Pons (tissue), 1 donor: Measurements from ENCODE around the gene LSP1.
"Not testable (repeated sequence)": the region's sequence is repeated elsewhere in the genome, so short reads cannot be mapped to it uniquely, and the experiment has no call there.

Source experiments
- DNase-seq: peaks from one replicate; pipeline ENCODE4 v3.0.0-alpha.2; 2016; ENCODE audit warnings: low spot score

The LSP1 gene

DNA sequence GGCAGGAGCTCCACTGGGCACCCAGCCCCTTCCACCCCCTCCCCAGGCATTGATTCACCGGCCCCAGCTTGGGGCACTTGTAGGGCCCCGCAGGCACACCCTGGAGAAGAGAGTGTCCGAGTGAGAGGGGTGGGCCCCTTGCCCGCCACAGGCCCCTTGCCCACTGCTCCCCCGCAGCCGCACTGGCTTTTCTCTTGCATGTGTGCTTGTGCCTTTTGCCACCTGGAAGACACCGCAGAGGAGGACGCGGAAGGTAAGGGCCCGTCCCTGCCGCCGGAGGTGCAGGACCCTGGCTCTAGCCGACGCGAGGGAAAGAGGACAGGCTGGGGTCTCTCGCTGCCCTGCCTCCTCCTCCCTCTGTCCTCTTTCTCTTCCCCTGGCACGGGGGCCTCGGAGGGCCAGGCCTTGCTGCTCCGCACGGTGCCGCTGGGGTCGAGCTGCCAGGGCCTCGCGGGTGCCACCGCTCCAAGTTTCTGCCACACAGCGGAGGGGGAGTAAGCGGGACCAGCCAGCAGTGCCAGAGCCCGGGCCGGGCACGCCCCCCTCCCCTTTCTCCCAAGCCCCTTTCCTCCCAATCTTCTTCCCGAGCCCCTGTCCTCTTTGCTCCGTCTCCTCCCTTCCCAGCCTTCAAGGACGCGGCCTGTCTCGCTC lies 76.1 kb downstream of the LSP1 start:
- no peak for DNase-seq

DNA sequence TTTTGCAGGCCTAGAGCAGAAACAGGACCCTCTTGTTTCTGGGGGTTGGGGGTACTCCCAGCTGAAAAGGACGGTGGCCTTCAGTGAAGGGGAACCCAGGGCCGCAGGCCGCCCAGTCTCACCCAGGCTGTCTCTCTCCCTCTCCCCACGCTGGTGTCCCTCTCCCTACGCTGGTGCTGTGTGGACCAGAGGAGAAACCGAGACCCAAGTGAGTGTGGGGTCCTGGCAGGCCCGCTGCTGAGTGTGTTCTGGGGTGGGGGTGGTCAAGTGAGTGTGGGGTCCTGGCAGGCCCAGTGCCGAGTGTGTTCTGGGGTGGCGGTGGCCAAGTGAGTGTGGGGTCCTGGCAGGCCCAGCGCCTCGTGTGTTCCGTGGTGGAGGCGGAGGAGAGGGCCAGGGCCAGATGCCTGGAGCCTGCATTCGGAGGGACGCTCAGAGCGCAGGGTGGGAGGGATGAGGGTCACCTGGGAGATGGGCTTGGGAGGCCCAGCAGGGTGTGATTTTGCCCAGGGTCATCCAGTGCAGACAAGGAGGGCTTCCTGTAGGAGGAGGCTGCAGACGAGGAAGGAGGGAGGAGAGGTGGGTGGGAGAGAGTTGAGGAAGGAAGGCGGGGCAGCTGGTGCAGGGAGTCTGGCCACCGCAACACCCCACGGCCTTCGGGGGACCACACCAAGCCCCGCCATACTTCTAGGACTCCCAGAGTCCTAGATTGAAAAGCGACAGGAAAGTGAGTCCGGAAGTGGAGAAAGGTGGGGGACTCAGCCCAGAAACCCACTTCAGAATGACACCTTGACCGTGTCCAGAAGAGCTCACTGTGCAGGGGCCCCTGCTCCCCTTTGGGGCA lies 77.0 kb downstream of the LSP1 start:
- no peak for DNase-seq

DNA sequence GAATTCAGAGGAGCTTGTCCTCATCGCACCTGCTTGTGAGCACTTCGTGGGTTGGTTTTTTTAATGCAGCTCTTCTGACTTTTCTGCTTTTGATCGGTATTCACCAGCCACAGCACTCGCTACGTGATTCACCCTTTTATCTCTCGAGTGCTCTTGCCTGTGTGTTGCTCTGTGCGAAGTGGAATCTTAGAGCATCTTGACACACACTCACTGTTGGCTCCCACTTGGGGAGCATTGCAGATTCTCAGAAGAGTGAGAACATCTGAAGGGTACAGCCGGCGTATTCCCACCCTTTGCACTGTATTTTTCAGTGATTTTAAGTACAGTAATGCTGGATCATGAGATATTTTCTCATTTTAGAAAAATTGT lies 77.6 kb downstream of the LSP1 start:
- no peak for DNase-seq

DNA sequence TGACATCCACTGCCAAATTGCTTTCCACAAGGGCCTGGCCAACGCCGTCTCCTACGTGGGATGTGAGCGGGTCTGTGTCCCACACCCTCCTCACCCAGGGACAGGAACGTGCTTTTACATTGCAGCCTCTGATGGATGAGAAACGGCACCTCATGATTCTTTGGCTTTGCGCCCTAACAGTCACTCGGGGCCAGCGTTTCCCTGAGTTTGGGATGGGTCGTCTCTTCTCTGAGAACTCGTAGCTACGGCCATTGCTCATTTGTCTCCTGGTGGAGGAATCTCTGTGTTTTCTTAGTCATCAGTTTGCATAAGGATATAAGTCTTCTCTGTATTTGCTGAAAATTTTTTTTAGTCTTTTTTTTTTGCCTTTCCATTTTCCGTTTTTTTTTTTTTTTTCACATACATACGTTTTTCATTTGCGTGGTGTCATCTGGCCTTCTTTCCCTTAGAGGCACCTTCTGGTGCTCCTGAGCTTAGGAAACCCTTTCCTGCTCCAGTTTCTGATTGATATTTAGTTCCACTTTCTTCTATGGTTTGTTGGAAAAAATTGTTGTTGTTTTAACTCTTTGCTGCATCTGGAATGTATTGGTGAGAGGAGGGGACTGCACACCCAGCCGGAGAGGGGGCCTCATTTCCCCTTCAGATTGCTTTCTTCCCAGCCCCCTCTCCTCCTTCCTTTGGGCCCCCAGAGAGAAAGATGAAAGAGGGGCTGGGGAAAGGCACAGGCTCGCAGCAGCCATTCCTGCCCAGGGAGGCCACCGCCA lies 78.6 kb downstream of the LSP1 start:
- DNase-seq = no peak

DNA sequence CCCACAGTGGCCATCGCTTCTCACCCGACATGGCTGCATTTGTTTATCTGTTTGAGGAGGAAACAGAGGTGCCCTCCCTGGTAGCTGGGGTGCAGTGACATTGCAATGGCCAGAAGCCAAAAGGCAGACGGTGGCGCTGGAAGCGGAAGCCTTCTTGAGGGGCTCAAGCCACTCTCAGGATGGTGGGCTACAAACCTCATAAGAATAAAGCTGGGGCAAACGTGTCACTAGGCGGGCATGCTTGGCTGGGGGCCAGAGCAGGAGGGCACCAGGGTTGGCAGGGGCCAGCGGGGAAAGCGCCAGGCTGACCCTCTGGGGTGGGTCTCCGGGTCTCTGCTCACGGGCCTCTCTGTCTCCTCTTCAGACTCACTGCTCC lies 79.2 kb downstream of the LSP1 start:
- DNase-seq = no peak

DNA sequence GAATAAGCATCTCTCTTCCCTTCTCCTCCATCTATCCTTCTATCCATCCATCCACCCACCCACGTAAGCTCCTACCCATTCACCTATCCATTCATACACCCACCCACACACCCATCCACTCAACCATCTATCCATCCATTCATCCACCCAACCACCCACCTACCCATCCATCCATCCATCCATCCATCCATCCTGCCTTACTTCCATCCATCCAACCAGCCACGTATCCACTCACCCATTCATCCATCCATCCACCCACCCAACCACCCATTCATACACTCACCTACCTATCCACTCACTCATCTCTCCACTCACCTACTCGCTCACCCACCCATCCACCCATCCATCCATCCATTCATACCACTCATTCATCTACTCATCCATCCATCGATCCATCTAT lies 79.8 kb downstream of the LSP1 start:
- no peak for DNase-seq

DNA sequence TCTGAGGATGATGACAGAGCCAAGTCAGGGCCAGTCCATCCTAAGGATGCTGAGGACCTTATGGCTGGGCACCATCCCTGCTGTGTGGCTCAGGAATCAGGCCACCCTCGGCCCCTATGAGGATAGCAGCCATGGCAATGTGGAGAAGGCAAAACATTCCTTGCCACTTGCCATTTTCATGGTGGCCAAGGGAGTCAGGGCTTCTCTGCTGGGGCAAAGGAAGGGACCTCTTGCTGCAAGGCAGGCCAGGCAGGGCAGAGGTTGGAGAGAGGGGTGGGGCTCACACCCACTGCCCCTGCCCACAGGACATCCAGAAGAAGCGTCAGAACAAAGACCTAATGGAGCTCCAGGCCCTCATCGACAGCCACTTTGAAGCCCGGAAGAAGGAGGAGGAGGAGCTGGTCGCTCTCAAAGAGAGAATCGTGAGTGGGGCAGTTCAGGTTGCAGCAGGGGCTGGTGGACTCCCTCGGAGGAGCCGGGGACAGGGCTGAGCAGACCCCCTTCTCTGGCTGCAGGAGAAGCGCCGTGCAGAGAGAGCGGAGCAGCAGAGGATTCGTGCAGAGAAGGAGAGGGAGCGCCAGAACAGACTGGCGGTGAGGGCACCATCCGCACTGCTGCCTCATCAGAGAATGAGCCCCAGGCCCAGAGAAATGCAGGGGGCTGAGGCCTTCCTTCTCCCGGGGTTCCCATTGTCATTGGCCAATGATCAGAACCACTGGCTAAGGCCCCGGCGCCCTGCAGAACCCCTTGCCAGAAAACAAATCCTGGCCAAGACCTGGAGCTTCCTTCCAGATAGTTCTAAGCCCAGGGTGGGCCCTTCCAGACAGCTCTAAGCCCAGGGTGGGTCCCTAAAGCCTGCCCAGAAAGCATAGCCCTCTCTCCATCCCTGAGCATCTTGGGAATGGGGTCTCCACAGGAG lies 80.8 kb downstream of the LSP1 start:
- no peak for DNase-seq

DNA sequence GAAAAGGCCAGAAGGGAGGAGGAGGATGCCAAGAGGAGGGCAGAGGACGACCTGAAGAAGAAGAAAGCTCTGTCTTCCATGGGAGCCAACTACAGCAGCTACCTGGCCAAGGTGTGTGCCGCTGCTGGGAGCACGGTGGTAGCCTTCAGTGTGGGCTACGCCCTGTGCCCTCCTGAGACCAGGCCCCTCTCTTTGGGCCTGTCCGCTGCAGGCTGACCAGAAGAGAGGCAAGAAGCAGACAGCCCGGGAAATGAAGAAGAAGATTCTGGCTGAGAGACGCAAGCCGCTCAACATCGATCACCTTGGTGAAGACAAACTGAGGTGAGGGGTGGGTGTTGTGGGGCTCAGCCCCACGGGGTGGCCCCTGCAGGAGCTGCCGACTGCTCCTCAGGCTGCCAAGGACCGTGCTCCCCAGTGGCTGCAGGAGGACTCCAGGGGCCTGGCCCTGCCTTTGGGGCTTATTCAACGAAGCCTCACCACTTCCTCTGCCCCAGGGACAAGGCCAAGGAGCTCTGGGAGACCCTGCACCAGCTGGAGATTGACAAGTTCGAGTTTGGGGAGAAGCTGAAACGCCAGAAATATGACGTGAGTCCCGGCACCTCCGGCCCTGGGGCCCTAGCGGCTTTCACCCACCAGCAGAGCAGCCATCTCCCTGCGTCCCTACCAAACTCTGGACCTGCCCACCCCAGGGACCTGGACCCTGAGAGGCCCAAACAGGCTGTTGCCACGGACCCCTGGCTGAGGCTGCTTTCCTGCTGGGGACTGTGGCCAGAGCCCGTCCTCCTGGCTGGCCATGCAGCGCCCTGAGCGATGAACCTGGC lies 81.7 kb downstream of the LSP1 start:
- DNase-seq = no peak

DNA sequence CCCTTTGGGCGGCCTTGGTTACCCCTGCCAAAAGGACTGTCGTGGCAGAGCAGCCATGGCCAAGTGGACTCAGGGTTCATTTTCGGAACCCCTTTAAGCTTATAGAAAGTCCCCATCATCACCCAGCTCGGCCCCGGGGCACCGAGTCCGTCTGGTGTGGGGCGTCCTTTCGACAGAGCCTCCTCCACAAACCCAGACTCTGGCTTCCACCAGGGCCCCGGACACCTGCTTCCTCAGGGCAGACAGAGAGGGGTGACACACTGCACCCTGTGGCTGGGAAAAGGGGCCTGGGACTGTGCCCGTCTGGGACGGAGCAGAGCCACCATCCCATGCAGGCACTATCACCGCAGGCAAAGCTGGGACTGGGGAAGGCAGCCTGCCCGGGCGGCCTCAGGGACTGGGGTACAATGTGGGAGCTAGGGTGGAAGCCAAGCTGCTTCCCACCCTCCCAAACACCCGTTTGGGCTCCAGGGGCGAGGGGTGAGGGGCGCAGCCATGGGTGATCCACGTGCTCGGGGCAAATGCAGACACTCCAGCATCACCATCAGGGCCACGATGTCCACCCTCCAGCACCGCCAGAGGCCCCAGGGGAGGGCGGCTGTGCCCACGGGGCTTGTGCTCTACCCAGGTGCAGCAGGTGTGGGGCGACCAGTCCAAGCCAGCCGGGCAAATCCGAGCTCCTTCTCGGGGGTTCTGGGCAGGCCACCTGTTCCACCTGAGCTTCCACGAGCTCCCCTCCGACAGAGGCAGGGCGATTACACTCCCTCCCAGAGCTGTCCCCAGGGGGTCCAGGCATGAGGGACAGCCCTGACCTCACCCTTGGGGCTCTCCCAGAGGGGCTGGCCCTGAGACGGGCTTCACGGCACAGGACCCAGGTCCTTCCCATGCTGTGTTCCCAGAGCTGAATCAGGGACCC lies 82.5 kb downstream of the LSP1 start:
- DNase-seq = no peak

DNA sequence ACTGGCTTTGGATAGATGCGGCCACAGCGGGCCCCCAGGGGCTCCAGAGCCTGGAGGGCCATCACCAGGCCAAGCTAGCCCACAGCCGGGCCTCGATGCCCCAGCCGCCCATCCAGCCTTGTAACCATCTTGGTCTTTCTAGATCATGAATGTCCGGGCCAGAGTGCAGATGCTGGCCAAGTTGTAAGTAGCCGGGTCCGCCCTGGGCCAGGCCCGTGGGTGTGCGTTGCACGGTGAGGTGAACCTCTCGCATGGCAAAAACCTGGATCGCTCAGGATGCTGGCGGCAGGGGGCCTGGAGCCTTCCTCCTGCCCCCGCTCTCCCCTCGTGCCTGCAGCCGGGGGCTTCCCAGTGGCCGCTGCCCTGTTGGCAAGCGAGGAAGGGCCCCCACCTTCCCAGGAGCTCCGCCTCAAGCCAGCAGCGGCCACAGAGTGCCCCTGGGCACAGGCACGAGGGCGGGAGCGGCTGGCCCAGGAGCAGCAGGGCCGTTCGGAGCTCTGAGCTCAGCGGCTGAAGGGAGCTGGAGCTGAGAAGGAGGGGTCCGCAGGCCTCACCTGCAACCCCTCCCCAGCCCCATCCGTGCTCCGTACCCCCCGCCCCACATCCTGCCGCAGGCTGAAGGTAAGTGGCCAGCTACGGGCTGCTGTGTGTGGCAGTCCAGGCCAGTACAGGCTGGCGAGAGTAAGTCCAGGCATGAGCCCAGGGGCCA lies 83.3 kb downstream of the LSP1 start:
- no peak for DNase-seq

DNA sequence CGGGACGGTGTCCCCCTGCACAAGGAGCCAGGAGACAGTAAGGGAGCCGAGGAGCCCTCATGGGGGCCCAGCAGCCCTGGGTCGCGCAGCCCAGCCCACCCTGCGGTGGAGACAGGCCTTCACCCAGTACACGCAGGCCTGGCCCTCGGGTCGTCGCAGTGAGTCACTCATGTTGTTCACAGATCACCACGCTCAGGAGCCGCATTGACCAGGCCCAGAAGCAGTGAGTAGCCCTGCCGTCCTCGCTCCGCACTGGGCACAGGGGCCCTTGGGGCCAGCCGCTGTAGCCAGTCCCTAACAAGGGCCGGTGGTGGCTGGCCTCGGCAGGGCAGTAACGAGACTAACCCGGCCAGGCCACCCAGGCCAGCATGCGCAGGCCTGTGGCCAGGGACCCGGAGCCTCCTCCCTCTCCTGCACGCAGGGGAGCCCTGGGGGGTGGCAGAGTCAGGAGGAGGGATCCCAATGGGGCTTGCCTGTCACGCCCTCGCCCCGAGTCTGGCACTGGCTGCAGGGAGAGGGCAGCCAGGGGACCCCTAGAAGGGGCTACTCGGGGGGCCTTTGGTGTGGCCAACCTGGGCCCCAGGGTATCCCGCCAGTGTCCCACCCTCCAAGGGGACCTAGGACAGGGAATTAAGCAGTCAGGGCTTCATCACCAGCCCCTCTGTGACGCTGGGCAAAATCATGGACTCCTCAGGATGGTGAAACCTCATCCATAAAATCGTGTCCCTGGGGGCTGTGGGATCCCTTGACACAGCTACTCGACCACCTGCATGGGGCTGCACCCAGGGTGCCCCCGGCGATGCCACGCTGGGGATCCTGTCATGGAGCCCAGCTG lies 84.1 kb downstream of the LSP1 start:
- no peak for DNase-seq

DNA sequence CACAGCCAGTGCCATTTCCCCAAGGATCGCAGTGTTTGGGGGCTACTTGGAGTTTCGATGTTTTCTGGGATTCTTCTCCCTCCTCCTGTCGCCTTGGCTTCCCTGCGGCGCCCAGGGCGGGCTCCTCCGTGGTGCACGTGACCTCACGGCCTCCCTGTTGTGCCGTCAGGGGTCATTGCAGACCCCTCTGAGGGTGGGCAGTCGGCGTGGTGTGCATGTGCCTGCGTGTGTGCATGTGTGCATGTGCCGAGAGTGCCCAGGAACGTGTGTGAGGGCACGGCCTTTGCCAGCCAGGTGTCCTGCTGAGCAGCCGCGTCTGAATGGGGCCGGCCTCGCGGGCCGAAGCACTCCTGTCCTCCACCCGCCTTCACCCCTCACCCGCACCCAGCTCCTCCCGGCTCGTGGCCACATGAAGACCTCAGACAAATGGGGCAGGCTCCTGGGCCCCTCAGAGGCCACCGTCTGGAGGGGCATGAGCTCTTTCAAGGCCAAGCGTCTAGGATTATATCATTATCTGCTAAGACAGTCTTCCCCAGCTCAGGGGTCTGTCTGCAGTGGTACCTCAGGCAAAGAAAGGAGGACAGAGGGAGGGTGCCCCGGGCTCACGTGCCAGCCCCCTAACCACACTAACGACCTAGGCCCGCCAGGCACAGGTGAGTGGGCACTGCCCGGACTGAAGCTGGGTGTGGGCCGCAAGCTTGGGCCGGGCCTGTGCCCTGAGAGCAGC lies 84.9 kb downstream of the LSP1 start:
- DNase-seq = no peak

DNA sequence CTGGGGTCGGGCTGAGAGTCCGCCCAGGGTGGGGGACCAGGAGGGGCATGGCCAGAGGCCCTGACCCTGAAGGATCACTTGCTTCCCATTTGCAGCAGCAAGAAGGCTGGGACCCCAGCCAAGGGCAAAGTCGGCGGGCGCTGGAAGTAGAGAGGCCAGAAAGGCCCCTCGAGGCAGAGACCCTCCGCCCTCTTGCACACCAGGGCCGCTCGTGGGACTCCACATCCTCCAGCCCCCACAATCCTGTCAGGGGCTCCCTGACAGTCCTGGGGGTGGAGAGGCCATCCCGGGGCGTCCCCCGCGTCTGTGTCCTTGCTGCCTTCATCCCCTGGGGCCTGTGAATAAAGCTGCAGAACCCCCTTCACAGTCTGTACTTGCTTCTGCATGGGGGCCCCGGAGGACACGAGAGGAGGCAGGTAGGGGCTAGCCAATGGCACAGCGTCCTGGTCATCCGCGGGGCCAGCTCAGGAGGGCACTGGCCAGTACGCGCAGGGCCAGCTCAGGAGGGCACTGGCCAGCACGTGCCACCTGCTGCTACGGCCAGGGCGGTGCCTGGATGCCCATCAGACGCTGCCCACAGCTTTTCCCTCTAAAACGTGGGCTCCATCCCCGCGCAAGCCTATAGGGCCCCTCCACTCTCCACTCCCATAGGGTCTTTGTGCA lies 85.6 kb downstream of the LSP1 start:
- DNase-seq = no peak

DNA sequence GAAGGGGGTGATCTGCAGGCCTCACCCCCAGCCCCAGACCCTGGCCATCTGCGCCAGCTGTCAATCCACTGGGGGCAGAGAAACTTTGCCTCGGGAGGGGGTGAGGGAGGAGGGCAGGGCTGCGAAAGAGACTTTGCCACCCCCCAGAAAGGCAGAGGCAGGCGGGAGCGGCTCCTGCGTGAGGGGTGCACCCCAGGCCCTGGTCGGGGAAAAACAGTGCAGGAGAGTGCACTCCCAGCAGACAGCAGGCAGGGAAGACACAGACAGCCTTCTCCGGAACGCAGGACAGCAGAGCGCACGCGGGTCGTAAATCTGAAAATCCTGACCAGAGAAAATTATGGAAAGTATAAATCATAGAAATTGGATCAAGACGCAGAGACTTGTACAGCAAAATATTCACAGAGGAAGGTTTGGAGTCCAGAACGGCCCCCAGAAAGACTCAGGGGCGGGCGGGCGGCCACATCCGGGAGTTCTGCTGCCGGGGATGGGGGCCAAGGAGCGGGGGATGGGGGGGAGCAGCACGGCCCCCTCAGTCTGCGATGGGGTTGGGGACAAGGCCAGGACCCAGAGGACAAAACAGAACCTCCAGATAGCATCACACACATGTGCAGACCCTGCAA lies 86.2 kb downstream of the LSP1 start:
- no peak for DNase-seq

DNA sequence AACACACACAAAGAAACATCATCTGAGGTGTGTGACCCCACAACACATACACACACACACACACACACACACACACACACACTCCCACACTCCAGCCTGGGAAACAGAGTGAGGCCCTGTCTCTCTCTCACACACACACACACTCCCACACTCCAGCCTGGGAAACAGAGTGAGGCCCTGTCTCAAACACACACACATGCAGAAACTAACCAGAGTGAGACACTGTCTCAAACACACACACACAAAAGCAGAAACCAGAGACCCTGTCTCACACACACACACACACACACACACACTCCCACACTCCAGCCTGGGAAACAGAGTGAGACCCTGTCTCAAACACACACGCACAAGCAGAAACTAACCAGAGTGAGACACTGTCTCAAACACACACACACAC lies 86.9 kb downstream of the LSP1 start:
- not testable (repeated sequence) for DNase-seq
